ENCODE results near the gene EPM2AIP1.

- TF ChIP-seq GABPA (IDR thresholded peaks at IDR 0.05; ENCODE audit: low read depth) = no peak
- TF ChIP-seq IRF3 (IDR thresholded peaks at IDR 0.05; ENCODE audit: low read depth, low read length) = no peak
- no peak for TF ChIP-seq CTCF (IDR thresholded peaks at IDR 0.05)
- no peak for TF ChIP-seq POLR2AphosphoS5 (IDR thresholded peaks at IDR 0.05; ENCODE audit: low read depth, low read length)
- TF ChIP-seq PBX3 (IDR thresholded peaks at IDR 0.05) = no peak
- TF ChIP-seq EP300 (IDR thresholded peaks at IDR 0.05; ENCODE audit: borderline replicate concordance in 1 of 2, low read depth in 1 of 2, low read length in 1 of 2) = no peak
- no peak for TF ChIP-seq USF1 (IDR thresholded peaks at IDR 0.05; ENCODE audit: borderline replicate concordance, low read depth)
- no peak for TF ChIP-seq FOXM1 (IDR thresholded peaks at IDR 0.05; ENCODE audit: low read depth)
These were observed 24.8 kb upstream of the EPM2AIP1 start for GRCh38 chr3:37017683-37018082.

All from SK-N-SH (cell line).